Stimulated activated CD8-positive, alpha-beta memory T cell treated with anti-CD3 and anti-CD28 coated beads, Interleukin-7, amount 100 ng/mL, for 4 hours (primary cell): ENCODE results near the gene LDLRAD3.

Experiments used
- DNase-seq, 2 donors: peaks; one replicate each; pipeline ENCODE4 v3.0.0-alpha.2; 2020; ENCODE audit warnings: low read depth in 2 of 2

The LDLRAD3 gene

GRCh38 chr11:35927682-35928081, 16.2 kb upstream of the LDLRAD3 start:
- DNase-seq = no peak

- DNase-seq = no peak
These were observed 15.0 kb upstream of the LDLRAD3 start for GRCh38 chr11:35928688-35929395.

GRCh38 chr11:35930466-35930865, 13.4 kb upstream of the LDLRAD3 start:
- no peak for DNase-seq

GRCh38 chr11:35932121-35932520, 11.7 kb upstream of the LDLRAD3 start:
- no peak for DNase-seq

GRCh38 chr11:35932681-35933319, 11.1 kb upstream of the LDLRAD3 start:
- DNase-seq = no peak

GRCh38 chr11:35933320-35933871, 10.5 kb upstream of the LDLRAD3 start:
- DNase-seq = no peak

- DNase-seq = no peak
These were observed 9.6 kb upstream of the LDLRAD3 start for GRCh38 chr11:35934271-35934670.

GRCh38 chr11:35934981-35935380, 8.9 kb upstream of the LDLRAD3 start:
- DNase-seq = no peak

GRCh38 chr11:35935390-35935789, 8.5 kb upstream of the LDLRAD3 start:
- no peak for DNase-seq

GRCh38 chr11:35937111-35937510, 6.8 kb upstream of the LDLRAD3 start:
- no peak for DNase-seq

- DNase-seq = no peak
These were observed 6.2 kb upstream of the LDLRAD3 start for GRCh38 chr11:35937700-35938099.

- DNase-seq = no peak
These were observed 5.6 kb upstream of the LDLRAD3 start for GRCh38 chr11:35938231-35938630.

- DNase-seq = no peak
These were observed 553 bp upstream of the LDLRAD3 start for GRCh38 chr11:35943309-35943708.

GRCh38 chr11:35944503-35945136, 758 bp downstream of the LDLRAD3 start:
- DNase-seq = no peak

GRCh38 chr11:35945137-35945518, 1.3 kb downstream of the LDLRAD3 start:
- DNase-seq = no peak

GRCh38 chr11:35946766-35947165, 2.9 kb downstream of the LDLRAD3 start:
- no peak for DNase-seq

GRCh38 chr11:35947437-35947836, 3.6 kb downstream of the LDLRAD3 start:
- no peak for DNase-seq

GRCh38 chr11:35949242-35949641, 5.4 kb downstream of the LDLRAD3 start:
- DNase-seq = no peak

GRCh38 chr11:35950082-35950481, 6.2 kb downstream of the LDLRAD3 start:
- DNase-seq = no peak

- DNase-seq = no peak
These were observed 7.8 kb downstream of the LDLRAD3 start for GRCh38 chr11:35951680-35952079.

GRCh38 chr11:35953081-35953760, 9.4 kb downstream of the LDLRAD3 start:
- DNase-seq = no peak

- no peak for DNase-seq
These were observed 10.3 kb downstream of the LDLRAD3 start for GRCh38 chr11:35954205-35954604.
